Kidney (tissue), 14 donors: ENCODE results near the gene QSER1. TPM values are rescaled to one million over a fixed set of nuclear protein-coding genes. Genes with fewer than 3 reads are reported as not detected.
"Not testable (repeated sequence)": the region's sequence is repeated elsewhere in the genome, so short reads cannot be mapped to it uniquely, and the experiment has no call there.

Source experiments
- DNase-seq, 5 donors: peaks; one replicate each; pipeline ENCODE4 v3.0.0-alpha.2; 2013 to 2020
- FAIRE-seq: peaks from 2 replicates; lab custom pipeline; 2012; peaks lifted over from hg19 to GRCh38; lab: Jason Lieb, UNC
- H3K27ac ChIP-seq, 2 donors: one replicate each; pipeline ENCODE4 v1.7.0; 2013; ENCODE audit warnings: low read depth in 2 of 2, low read length in 2 of 2, inconsistent platforms in 1 of 2
- H3K27me3 ChIP-seq: one replicate; pipeline ENCODE4 v1.7.1; 2013; ENCODE audit warnings: low read length, inconsistent platforms; ENCODE audit not compliant: control insufficient read depth, insufficient read depth
- H3K36me3 ChIP-seq, 3 donors: one replicate each; pipeline versions ENCODE4 v1.7.0 to v1.7.1; 2013; ENCODE audit warnings: low read length in 3 of 3, control low read depth in 1 of 3, inconsistent platforms in 1 of 3; ENCODE audit not compliant: insufficient read depth in 3 of 3, control insufficient read depth in 2 of 3
- H3K4me1 ChIP-seq, 3 donors: one replicate each; pipeline versions ENCODE4 v1.7.0 to v1.7.1; 2013; ENCODE audit warnings: low read length in 3 of 3, inconsistent platforms in 1 of 3, low read depth in 1 of 3; ENCODE audit not compliant: control insufficient read depth in 2 of 3, insufficient read depth in 2 of 3
- H3K4me3 ChIP-seq, 3 donors: one replicate each; pipeline versions ENCODE4 v1.7.0 to v1.8.1; 2013; ENCODE audit warnings: low read length in 3 of 3, control low read depth in 1 of 3, inconsistent platforms in 1 of 3
- H3K9ac ChIP-seq, 3 donors: one replicate each; pipeline versions ENCODE4 v1.7.0 to v1.7.1; 2013; ENCODE audit warnings: low read length in 3 of 3, control low read depth in 1 of 3, inconsistent platforms in 1 of 3
- H3K9me3 ChIP-seq, 3 donors: one replicate each; pipeline versions ENCODE4 v1.7.0 to v1.7.1; 2013; ENCODE audit warnings: low read length in 3 of 3, control low read depth in 1 of 3, inconsistent platforms in 1 of 3; ENCODE audit not compliant: control insufficient read depth in 2 of 3, insufficient read depth in 1 of 3
- CTCF ChIP-seq: IDR thresholded peaks from 3 replicates; pipeline ENCODE4 v1.5.1; 2012; ENCODE audit warnings: mild to moderate bottlenecking, moderate library complexity, borderline replicate concordance; ENCODE audit not compliant: insufficient read depth; ENCODE audit errors: extremely low read depth
- intact Hi-C: fragments of 100-400 bp; cut with DNase I; formaldehyde crosslinking; loops from one replicate; pipeline ENCODE4 v1.11.1; 2022
- polyA plus RNA-seq: library from polyadenylated mRNA; stranded (reverse); fragments of 350-450 nt; fragmentation: Illumina TruSeq; extraction: RNeasy Lipid Tissue Mini Kit (QIAGEN cat#74804); gene quantifications from one replicate; pipeline ENCODE4 v1.2.3, GENCODE V29; 2014; ENCODE audit warnings: low read depth, low replicate concordance; ENCODE audit not compliant: insufficient read depth
- total RNA-seq: library from RNA; stranded (reverse); fragmentation: NEBNext Ultra II Directional; extraction: Animal tissue kit (Norgen Biotek cat#: 25700); gene quantifications from one replicate; pipeline ENCODE4 v1.2.1, GENCODE V29; 2021
- donor health status: control.
- donor health status: control.
- donor health status: control.
- donor health status: control.
- donor health status: control.
- donor health status: DM: yes; HTN: yes; CAD: no.
- donor health status: Normal renal cell carcinoma (clear cell type).

Gene QSER1
- total and polyA plus RNA-seq, 2 donors from 2014 or later: 2.8 to 27.4 TPM

- H3K4me3 ChIP-seq: no peak overlapping the region
- TF ChIP-seq CTCF: no peak
- no peaks in the 10 kb centered on the region for H3K9me3 ChIP-seq
- DNase-seq: no peak
- no peak overlapping the region for H3K27ac ChIP-seq
- H3K27me3 ChIP-seq: no peaks in the 10 kb centered on the region
- no peak overlapping the region for H3K9ac ChIP-seq
- no peaks in the 10 kb centered on the region for H3K36me3 ChIP-seq
- no peaks in the 10 kb centered on the region for H3K4me1 ChIP-seq
- intact Hi-C loops: no loop called here
- FAIRE-seq: no peak
These were observed 7.1 kb upstream of the QSER1 start for GRCh38 chr11:32885556-32885955.

GRCh38 chr11:32886180-32886579 is 6.4 kb upstream of the QSER1 start:
- intact Hi-C loops: no loop called here
- no peaks in the 10 kb centered on the region for H3K36me3 ChIP-seq
- DNase-seq: no peak
- H3K9ac ChIP-seq: no peak overlapping the region
- no peaks in the 10 kb centered on the region for H3K4me1 ChIP-seq
- no peaks in the 10 kb centered on the region for H3K27me3 ChIP-seq
- no peak overlapping the region for H3K4me3 ChIP-seq
- no peak overlapping the region for H3K27ac ChIP-seq
- H3K9me3 ChIP-seq: no peaks in the 10 kb centered on the region
- TF ChIP-seq CTCF: no peak
- FAIRE-seq: no peak

DNA sequence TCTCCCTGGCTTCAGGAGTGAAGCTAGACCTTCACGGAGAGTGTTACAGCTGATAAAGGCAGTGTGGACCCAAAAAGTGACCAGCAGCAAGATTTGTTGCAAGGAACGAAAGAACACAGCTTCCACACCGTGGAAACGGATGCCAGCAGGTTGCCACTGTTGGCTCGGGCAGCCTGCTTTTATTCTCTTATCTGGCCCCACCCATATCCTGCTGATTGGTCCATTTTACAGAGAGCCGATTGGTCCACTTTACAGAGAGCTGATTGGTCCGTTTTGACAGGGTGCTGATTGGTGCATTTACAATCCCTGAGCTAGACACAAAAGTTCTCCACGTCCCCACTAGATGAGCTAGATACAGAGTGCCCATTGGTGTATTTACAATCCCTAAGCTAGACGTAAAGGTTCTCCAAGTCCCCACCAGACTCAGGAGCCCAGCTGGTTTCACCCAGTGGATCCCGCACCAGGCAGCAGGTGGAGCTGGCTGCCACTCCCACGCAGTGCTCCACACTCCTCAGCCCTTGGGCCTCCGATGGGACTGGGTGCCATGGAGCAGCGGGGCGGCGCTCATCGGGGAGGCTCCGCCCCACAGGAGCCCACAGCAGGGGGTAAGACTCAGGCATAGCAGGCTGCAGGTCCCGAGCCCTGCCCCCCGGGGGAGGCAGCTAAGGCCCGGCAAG is 4.8 kb upstream of the QSER1 start:
- H3K36me3 ChIP-seq, H3K27ac ChIP-seq, intact Hi-C loops, H3K4me3 ChIP-seq, H3K9me3 ChIP-seq, FAIRE-seq, H3K9ac ChIP-seq, H3K4me1 ChIP-seq, H3K27me3 ChIP-seq: not testable (repeated sequence)
- peak in 1 of 5 donors; percentile 75 for DNase-seq

DNA sequence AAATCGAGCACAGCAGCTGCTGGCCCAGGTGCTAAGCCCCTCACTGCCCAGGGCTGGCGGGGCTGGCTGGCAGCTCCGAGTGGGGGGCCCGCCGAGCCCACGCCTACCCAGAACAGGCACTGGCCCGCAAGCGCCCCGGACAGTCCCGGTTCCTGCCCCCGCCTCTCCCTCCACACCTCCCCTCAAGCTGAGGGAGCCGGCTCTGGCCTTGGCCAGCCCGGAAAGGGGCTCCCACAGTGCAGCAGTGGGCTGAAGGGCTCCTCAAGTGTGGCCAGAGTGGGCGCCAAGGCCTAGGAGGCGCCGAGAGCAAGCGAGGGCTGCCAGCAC is 4.3 kb upstream of the QSER1 start:
- H3K27ac ChIP-seq, H3K4me1 ChIP-seq, H3K9ac ChIP-seq, intact Hi-C loops, H3K36me3 ChIP-seq, H3K27me3 ChIP-seq, DNase-seq, H3K4me3 ChIP-seq, H3K9me3 ChIP-seq, FAIRE-seq: not testable (repeated sequence)
